ENCODE measurements around the gene ADCY3. TPM values are rescaled to one million over a fixed set of nuclear protein-coding genes. Genes with fewer than 3 reads are reported as not detected.

Gene ADCY3
- total RNA-seq, 4 donors from 2014 or later = 29.3 to 51.9 (median 43.1) TPM

- intact Hi-C loops (cut with DNase I; ENCODE audit: low total_unique reads) = no loop called here
- WGBS, 2 donors = 92 to 93% methylated on average over 22 of the region's 22 CpGs
- DNase-seq (ENCODE audit: low spot score in 2 of 2) = no peak
- TF ChIP-seq CTCF (IDR thresholded peaks at IDR 0.05) (no peak), POLR2A (IDR thresholded peaks at IDR 0.05) (no peak)
- H3K4me3 ChIP-seq (ENCODE audit: low read depth, poor library complexity, severe bottlenecking) = no peak overlapping the region
These were observed 86.9 kb downstream of the ADCY3 start for GRCh38 chr2:24832931-24833701.

- DNase-seq (ENCODE audit: low spot score in 2 of 2) = no peak
- H3K4me3 ChIP-seq (ENCODE audit: low read depth, poor library complexity, severe bottlenecking) = no peak overlapping the region
- intact Hi-C loops (cut with DNase I; ENCODE audit: low total_unique reads) = no loop called here
- 72 to 74% methylated on average over 9 of the region's 9 CpGs for WGBS, 2 donors
- TF ChIP-seq CTCF (IDR thresholded peaks at IDR 0.05) (no peak), POLR2A (IDR thresholded peaks at IDR 0.05) (no peak)
These were observed 87.5 kb downstream of the ADCY3 start for GRCh38 chr2:24832521-24832920.

- no peak overlapping the region for H3K4me3 ChIP-seq (ENCODE audit: low read depth, poor library complexity, severe bottlenecking)
- 71 to 72% methylated on average over 12 to 13 of the region's 14 CpGs for WGBS, 2 donors
- DNase-seq (ENCODE audit: low spot score in 2 of 2) = no peak
- intact Hi-C loops (cut with DNase I; ENCODE audit: low total_unique reads) = no loop called here
- no peak for TF ChIP-seq CTCF (IDR thresholded peaks at IDR 0.05)
- no peak for TF ChIP-seq POLR2A (IDR thresholded peaks at IDR 0.05)
These were observed 88.0 kb downstream of the ADCY3 start for GRCh38 chr2:24832073-24832461.

GRCh38 chr2:24831221-24832072 lies 88.6 kb downstream of the ADCY3 start:
- TF ChIP-seq CTCF (IDR thresholded peaks at IDR 0.05) (no peak), POLR2A (IDR thresholded peaks at IDR 0.05) (no peak)
- WGBS, 2 donors = 87 to 88% methylated on average over 12 to 14 of the region's 18 CpGs
- H3K4me3 ChIP-seq (ENCODE audit: low read depth, poor library complexity, severe bottlenecking) = no peak overlapping the region
- DNase-seq (ENCODE audit: low spot score in 2 of 2) = peak in 1 of 2 donors; percentile 56
- intact Hi-C loops (cut with DNase I; ENCODE audit: low total_unique reads) = no loop called here

- DNase-seq (ENCODE audit: low spot score in 2 of 2) = peak in 1 of 2 donors; percentile 74
- no peak overlapping the region for H3K4me3 ChIP-seq (ENCODE audit: low read depth, poor library complexity, severe bottlenecking)
- intact Hi-C loops (cut with DNase I; ENCODE audit: low total_unique reads) = no loop called here
- WGBS, 2 donors = 90 to 91% methylated on average over 12 of the region's 12 CpGs
- TF ChIP-seq CTCF (IDR thresholded peaks at IDR 0.05) (no peak), POLR2A (IDR thresholded peaks at IDR 0.05) (no peak)
These were observed 89.3 kb downstream of the ADCY3 start for GRCh38 chr2:24830786-24831185.
